KOPT-K1 (cell line): ENCODE measurements around the gene KRTAP10-3.

ENCODE experiments used
- H3K27ac ChIP-seq: fragments of 200-600 bp; sonication (generic); 2 replicates; pipeline ENCODE4 v1.5.1; 2016; ENCODE audit warnings: antibody characterized with exemption, mild to moderate bottlenecking, low read depth, low read length; ENCODE audit not compliant: poor library complexity, severe bottlenecking
- H3K36me3 ChIP-seq: fragments of 200-600 bp; sonication (generic); 2 replicates; pipeline ENCODE4 v1.5.1; 2017; ENCODE audit warnings: antibody characterized with exemption, mild to moderate bottlenecking, low read length, moderate library complexity; ENCODE audit not compliant: insufficient read depth
- H3K9me3 ChIP-seq: fragments of 200-600 bp; sonication (generic); 2 replicates; pipeline ENCODE4 v1.5.1; 2017; ENCODE audit warnings: antibody characterized with exemption, low read length, mild to moderate bottlenecking; ENCODE audit not compliant: insufficient read depth, poor library complexity, severe bottlenecking

KRTAP10-3 gene

GRCh38 chr21:44524414-44525371 lies 33.9 kb downstream of the KRTAP10-3 start:
- no peak overlapping the region for H3K27ac ChIP-seq
- H3K36me3 ChIP-seq, result no peaks in the 10 kb centered on the region
- no peaks in the 10 kb centered on the region for H3K9me3 ChIP-seq

GRCh38 chr21:44523567-44524413 lies 34.8 kb downstream of the KRTAP10-3 start:
- Histone ChIP-seq H3K27ac (no peak overlapping the region), H3K36me3 (no peaks in the 10 kb centered on the region), H3K9me3 (no peaks in the 10 kb centered on the region)

GRCh38 chr21:44522753-44523204 lies 35.8 kb downstream of the KRTAP10-3 start:
- H3K9me3 ChIP-seq, result no peaks in the 10 kb centered on the region
- H3K36me3 ChIP-seq, result no peaks in the 10 kb centered on the region
- no peak overlapping the region for H3K27ac ChIP-seq

GRCh38 chr21:44521928-44522752 lies 36.5 kb downstream of the KRTAP10-3 start:
- Histone ChIP-seq H3K9me3 (no peaks in the 10 kb centered on the region), H3K36me3 (no peaks in the 10 kb centered on the region), H3K27ac (no peak overlapping the region)

- no peaks in the 10 kb centered on the region for H3K36me3 ChIP-seq
Observed at GRCh38 chr21:44521301-44521927, 37.2 kb downstream of the KRTAP10-3 start.

GRCh38 chr21:44520326-44521300 lies 38.0 kb downstream of the KRTAP10-3 start:
- Histone ChIP-seq H3K27ac (no peak overlapping the region), H3K9me3 (no peaks in the 10 kb centered on the region), H3K36me3 (no peaks in the 10 kb centered on the region)

More at GRCh38 chr21:44521301-44521927, 37.2 kb downstream of the KRTAP10-3 start:
- no peak overlapping the region for H3K27ac ChIP-seq
- H3K9me3 ChIP-seq, result no peaks in the 10 kb centered on the region

- H3K9me3 ChIP-seq, result no peaks in the 10 kb centered on the region
Observed at GRCh38 chr21:44519346-44520325, 39.0 kb downstream of the KRTAP10-3 start.

GRCh38 chr21:44518686-44519085 lies 39.9 kb downstream of the KRTAP10-3 start:
- H3K27ac ChIP-seq, result no peak overlapping the region
- H3K36me3 ChIP-seq, result no peaks in the 10 kb centered on the region
- H3K9me3 ChIP-seq, result no peaks in the 10 kb centered on the region

More at GRCh38 chr21:44519346-44520325, 39.0 kb downstream of the KRTAP10-3 start:
- Histone ChIP-seq H3K27ac (no peak overlapping the region), H3K36me3 (no peaks in the 10 kb centered on the region)

GRCh38 chr21:44517175-44517899 lies 41.3 kb downstream of the KRTAP10-3 start:
- H3K27ac ChIP-seq, result no peak overlapping the region
- no peaks in the 10 kb centered on the region for H3K9me3 ChIP-seq
- no peaks in the 10 kb centered on the region for H3K36me3 ChIP-seq

GRCh38 chr21:44516828-44517174 lies 41.8 kb downstream of the KRTAP10-3 start:
- no peak overlapping the region for H3K27ac ChIP-seq

GRCh38 chr21:44516342-44516741 lies 42.3 kb downstream of the KRTAP10-3 start:
- Histone ChIP-seq H3K27ac (no peak overlapping the region), H3K9me3 (no peaks in the 10 kb centered on the region)

More at GRCh38 chr21:44516828-44517174, 41.8 kb downstream of the KRTAP10-3 start:
- no peaks in the 10 kb centered on the region for H3K36me3 ChIP-seq
- no peaks in the 10 kb centered on the region for H3K9me3 ChIP-seq

More at GRCh38 chr21:44516342-44516741, 42.3 kb downstream of the KRTAP10-3 start:
- no peaks in the 10 kb centered on the region for H3K36me3 ChIP-seq
